ENCODE measurements around the gene HAGH. TPM values are rescaled to one million over a fixed set of nuclear protein-coding genes. Genes with fewer than 3 reads are reported as not detected.

HAGH gene
- total and polyA plus RNA-seq, 4 donors, result 51.2 to 99.7 (median 80.2) TPM

DNA sequence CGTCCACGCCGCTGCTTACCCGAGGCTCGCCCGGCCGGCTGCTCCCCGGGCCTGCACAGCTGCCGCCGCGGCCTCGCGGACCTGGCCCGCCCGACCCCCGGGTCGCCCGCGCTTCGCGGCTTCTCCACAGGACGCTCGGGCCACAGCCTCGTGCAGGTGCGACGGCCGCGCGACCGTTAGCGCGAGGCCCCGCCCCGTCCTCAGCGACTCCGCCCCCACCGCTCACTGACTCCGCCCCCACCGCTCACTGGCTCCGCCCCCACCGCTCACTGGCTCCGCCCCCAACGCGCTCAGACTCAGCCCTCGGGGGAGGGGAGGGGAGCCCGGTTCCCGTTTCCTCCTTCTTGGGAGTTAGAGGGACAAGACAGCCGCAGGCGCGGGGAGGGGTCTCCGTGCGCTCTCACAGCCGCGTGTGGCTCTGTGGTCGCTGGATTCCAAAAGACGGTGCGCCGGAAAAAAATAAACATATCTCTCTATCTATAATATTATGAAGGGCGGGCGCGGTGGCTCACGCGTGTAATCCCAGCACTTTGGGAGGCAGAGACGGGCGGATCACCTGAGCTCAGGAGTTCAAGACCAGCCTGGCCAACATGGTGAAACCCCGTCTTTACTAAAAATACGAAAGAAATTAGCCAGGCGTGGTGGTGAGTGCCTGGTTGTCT lies 45.5 kb upstream of the HAGH start, which contains the start of gene MEIOB:
Gene MEIOB (minus strand): TSS at position 191 of the 662 bp plus-strand sequence. CDS start 3,989 bp downstream, outside the sequence.
- H3K9ac ChIP-seq (ENCODE audit: insufficient read depth in 1 of 2, low read length in 2 of 2), result no peak within 1 kb of the TSS
- H3K9me3 ChIP-seq (ENCODE audit: control insufficient read depth in 4 of 4, insufficient read depth in 3 of 4, low read length in 3 of 4), result peaks cover 0 to 4% (median 0%) of the 10 kb centered on the region in 4 donors
- peak; percentile 69 for ATAC-seq (ENCODE audit: insufficient read depth, low FRiP score)
- H3K27ac ChIP-seq (ENCODE audit: low read depth in 1 of 2, low read length in 1 of 2), result no peak within 1 kb of the TSS
- H3K4me3 ChIP-seq, result no peak within 1 kb of the TSS
- H3K4me1 ChIP-seq (ENCODE audit: control insufficient read depth in 5 of 5, insufficient read depth in 5 of 5, low read length in 5 of 5), result no peaks in the 10 kb centered on the region
- 6 to 9% methylated on average over 58 to 68 of the region's 68 CpGs for WGBS, 2 donors
- H3K27me3 ChIP-seq (ENCODE audit: control insufficient read depth in 3 of 3, insufficient read depth in 3 of 3, low read length in 2 of 3), result peaks cover 0 to 35% (median 15%) of the 10 kb centered on the region in 3 donors
- DNase-seq, result peak in 1 of 3 donors; percentile 15
- no peaks in the 10 kb centered on the region for H3K36me3 ChIP-seq (ENCODE audit: control insufficient read depth in 4 of 4, insufficient read depth in 4 of 4, low read length in 4 of 4)
- TF ChIP-seq, protein P1, sequence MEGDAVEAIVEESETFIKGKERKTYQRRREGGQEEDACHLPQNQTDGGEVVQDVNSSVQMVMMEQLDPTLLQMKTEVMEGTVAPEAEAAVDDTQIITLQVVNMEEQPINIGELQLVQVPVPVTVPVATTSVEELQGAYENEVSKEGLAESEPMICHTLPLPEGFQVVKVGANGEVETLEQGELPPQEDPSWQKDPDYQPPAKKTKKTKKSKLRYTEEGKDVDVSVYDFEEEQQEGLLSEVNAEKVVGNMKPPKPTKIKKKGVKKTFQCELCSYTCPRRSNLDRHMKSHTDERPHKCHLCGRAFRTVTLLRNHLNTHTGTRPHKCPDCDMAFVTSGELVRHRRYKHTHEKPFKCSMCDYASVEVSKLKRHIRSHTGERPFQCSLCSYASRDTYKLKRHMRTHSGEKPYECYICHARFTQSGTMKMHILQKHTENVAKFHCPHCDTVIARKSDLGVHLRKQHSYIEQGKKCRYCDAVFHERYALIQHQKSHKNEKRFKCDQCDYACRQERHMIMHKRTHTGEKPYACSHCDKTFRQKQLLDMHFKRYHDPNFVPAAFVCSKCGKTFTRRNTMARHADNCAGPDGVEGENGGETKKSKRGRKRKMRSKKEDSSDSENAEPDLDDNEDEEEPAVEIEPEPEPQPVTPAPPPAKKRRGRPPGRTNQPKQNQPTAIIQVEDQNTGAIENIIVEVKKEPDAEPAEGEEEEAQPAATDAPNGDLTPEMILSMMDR (IDR thresholded peaks at IDR 0.05; ENCODE audit: control extremely low read depth, extremely low read depth), result no peak

DNA sequence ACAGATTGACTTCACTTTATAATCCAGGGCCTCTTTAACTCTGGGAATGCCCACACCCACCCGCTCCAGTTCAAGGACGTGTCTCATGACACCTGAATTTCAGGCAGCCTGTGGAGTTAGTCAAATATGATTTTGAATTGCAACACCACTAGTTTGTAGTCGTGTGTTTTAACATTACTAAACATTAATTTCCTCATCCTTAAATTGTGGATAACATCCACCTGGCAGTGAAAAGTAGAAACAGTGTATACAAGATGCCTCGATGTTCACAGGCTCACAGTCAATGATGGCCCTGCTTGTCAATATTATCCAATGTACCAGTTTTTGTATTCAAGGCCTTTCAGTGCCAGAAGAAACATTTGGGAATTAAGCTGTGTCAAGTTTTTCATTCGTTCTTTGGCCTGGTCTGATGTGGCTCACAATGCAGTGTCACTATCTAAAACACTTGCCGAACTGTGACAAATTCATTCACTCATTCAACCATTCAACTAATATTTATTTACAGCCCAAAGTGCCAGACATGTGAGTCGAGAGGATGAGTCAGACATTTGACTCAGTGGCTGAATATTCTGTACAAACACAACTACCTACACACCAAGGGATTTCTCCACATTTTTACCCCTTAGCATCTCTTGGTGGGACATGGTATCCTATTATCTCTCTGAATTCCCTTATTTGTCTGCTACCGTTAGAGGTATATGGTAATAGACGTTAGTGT lies 43.9 kb upstream of the HAGH start:
- ATAC-seq (ENCODE audit: insufficient read depth, low FRiP score), result peak; percentile 34
- Histone ChIP-seq H3K27me3 (ENCODE audit: control insufficient read depth in 3 of 3, insufficient read depth in 3 of 3, low read length in 2 of 3) (peaks cover 0 to 40% (median 14%) of the 10 kb centered on the region in 3 donors), H3K9ac (ENCODE audit: insufficient read depth in 1 of 2, low read length in 2 of 2) (no peak overlapping the region), H3K4me1 (ENCODE audit: control insufficient read depth in 5 of 5, insufficient read depth in 5 of 5, low read length in 5 of 5) (no peaks in the 10 kb centered on the region), H3K9me3 (ENCODE audit: control insufficient read depth in 4 of 4, insufficient read depth in 3 of 4, low read length in 3 of 4) (peaks cover 0 to 4% (median 0%) of the 10 kb centered on the region in 4 donors), H3K27ac (ENCODE audit: low read depth in 1 of 2, low read length in 1 of 2) (no peak overlapping the region), H3K4me3 (no peak overlapping the region), H3K36me3 (ENCODE audit: control insufficient read depth in 4 of 4, insufficient read depth in 4 of 4, low read length in 4 of 4) (no peaks in the 10 kb centered on the region)
- WGBS, 2 donors, result 42 to 51% methylated on average over 9 of the region's 9 CpGs
- TF ChIP-seq, protein P1 (IDR thresholded peaks at IDR 0.05; ENCODE audit: control extremely low read depth, extremely low read depth), result no peak
- no peak for DNase-seq

DNA sequence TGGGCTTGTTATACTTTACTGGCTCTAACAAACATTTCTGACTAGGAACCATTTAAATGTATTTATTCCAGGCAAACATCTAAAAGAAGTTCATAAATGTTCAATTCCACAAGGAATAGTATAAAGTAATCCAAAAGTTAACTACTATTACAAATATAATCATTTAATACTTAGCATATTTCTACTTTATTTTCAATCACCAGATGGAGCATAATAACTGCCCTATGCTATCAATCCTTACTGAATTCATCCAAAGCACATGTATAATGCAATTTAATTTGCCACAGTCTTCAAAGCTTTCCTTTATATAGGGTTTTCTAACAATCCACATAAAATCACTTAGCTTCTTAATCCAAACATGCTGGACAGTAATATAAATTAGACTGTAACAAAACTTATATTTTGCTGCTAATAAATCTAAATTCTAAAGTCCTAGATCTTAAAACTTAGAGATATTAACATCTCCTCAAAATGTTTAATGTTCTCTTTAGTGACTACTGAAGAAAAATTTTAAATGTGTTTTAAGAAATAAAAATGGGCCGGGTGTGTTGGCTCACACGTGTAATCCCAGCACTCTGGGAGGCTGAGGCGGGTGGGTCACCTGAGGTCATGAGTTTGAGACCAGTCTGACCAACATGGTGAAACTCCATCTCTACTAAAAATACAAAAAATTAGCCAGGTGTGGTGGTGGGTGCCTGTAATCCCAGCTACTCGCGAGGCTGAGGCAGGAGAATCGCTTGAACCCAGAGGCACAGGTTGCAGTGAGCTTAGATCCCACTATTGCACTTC lies 39.5 kb upstream of the HAGH start:
- no peak overlapping the region for H3K27ac ChIP-seq (ENCODE audit: low read depth in 1 of 2, low read length in 1 of 2)
- ATAC-seq (ENCODE audit: insufficient read depth, low FRiP score) (no peak), DNase-seq (no peak)
- no peak overlapping the region for H3K4me3 ChIP-seq
- no peak overlapping the region for H3K9ac ChIP-seq (ENCODE audit: insufficient read depth in 1 of 2, low read length in 2 of 2)
- WGBS, 2 donors, result 68 to 71% methylated on average over 6 of the region's 6 CpGs
- no peaks in the 10 kb centered on the region for H3K4me1 ChIP-seq (ENCODE audit: control insufficient read depth in 5 of 5, insufficient read depth in 5 of 5, low read length in 5 of 5)
- H3K27me3 ChIP-seq (ENCODE audit: control insufficient read depth in 3 of 3, insufficient read depth in 3 of 3, low read length in 2 of 3), result peaks cover 0 to 20% (median 8%) of the 10 kb centered on the region in 3 donors
- no peaks in the 10 kb centered on the region for H3K36me3 ChIP-seq (ENCODE audit: control insufficient read depth in 4 of 4, insufficient read depth in 4 of 4, low read length in 4 of 4)
- TF ChIP-seq, protein P1 (IDR thresholded peaks at IDR 0.05; ENCODE audit: control extremely low read depth, extremely low read depth), result no peak
- H3K9me3 ChIP-seq (ENCODE audit: control insufficient read depth in 4 of 4, insufficient read depth in 3 of 4, low read length in 3 of 4), result no peaks in the 10 kb centered on the region

Data from lung (tissue), 12 donors.